IPS-20b (cell line): ENCODE results near the gene FGD4.

Experiments
- H3K27ac ChIP-seq: one replicate; pipeline ENCODE4 v1.5.1; 2013; ENCODE audit warnings: low read length
- H3K27me3 ChIP-seq: 2 replicates; pipeline ENCODE4 v1.6.1; 2013; ENCODE audit warnings: mild to moderate bottlenecking, low read length, inconsistent platforms; ENCODE audit not compliant: insufficient read depth
- H3K36me3 ChIP-seq: 2 replicates; pipeline ENCODE4 v1.6.1; 2013; ENCODE audit warnings: low read depth, mild to moderate bottlenecking, inconsistent platforms, low read length, moderate library complexity; ENCODE audit not compliant: insufficient read depth
- H3K4me1 ChIP-seq: 2 replicates; pipeline ENCODE4 v1.6.1; 2013; ENCODE audit warnings: mild to moderate bottlenecking, control low read depth, inconsistent platforms, low read length, moderate library complexity; ENCODE audit not compliant: insufficient read depth
- H3K4me3 ChIP-seq: 2 replicates; pipeline ENCODE4 v1.5.1; 2013; ENCODE audit warnings: mild to moderate bottlenecking, low read length, inconsistent platforms
- H3K9ac ChIP-seq: 2 replicates; pipeline ENCODE4 v1.6.1; 2013; ENCODE audit warnings: low read depth, mild to moderate bottlenecking, inconsistent platforms, low read length, moderate library complexity
- H3K9me3 ChIP-seq: 2 replicates; pipeline ENCODE4 v1.6.1; 2013; ENCODE audit warnings: mild to moderate bottlenecking, low read depth, low read length, inconsistent platforms; ENCODE audit not compliant: insufficient read depth

FGD4 gene

DNA sequence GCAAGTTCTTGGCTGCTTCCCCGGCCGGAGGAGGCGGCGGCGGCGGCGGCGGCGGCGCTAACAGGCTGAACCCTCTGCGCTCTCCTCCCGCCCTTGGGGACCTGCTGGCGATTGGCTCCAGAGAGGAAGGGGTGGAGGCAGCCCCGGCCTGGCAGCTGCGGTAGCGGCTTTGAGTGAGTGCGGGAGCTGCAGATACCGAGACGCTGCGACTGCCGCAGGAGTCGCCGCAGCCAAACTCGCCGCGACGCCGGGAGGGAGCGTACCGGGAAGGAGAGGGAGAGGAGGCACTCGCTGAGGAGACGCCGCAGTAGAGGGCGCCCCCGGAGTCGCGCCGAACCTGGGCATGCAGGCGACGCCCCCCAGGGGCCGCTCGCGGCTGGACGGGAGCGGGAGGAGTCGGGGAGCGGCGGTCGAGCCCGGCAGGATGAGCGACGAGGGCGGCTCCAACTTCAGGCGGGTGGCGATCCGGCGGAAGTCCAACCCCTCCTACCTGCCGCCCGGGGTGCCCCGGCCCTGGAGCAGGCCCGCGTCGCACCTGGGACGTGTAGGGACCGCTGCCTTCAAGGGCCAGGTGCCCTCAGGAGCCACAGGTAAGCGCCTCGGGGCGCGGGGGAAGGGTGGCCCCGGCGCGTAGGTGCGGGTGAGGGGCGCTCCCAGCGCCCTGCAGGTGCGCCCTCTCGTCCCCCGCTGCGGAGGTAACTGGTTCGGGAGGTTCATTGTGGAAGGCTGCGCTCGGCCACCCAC, at the start of gene FGD4:
Gene FGD4 (plus strand): TSS at position 189 of the 744 bp plus-strand sequence.
- Histone ChIP-seq H3K36me3 (peaks cover 19% of the 10 kb centered on the region), H3K4me3 (peak within 1 kb of the TSS; percentile 81), H3K27ac (peak within 1 kb of the TSS; percentile 80), H3K4me1 (peaks cover 23% of the 10 kb centered on the region; the same call in 1 of the 2 replicates), H3K9me3 (no peaks in the 10 kb centered on the region), H3K27me3 (peaks cover 11% of the 10 kb centered on the region; the same call in 1 of the 2 replicates), H3K9ac (peak within 1 kb of the TSS; percentile 88)

DNA sequence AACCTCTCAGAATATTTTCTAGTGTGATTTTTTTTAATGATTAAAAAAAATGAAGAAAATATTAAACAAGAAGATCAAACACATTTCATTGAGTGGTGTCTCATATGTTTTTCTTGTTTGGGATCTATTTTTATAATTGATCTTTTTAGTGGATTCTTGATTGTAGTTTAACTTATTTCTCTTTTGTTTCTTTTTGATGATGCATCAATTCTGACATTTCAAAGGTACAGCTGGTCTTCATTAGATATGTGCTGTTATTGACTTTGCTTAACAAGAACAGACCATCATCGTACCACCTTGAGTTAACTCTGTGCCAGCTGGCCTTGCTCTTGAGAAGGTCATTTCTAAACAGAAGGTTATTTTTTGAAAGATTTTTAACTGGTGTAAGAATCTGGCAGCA, 45.8 kb upstream of the FGD4 start:
- no peak overlapping the region for H3K9ac ChIP-seq
- H3K27ac ChIP-seq: no peak overlapping the region
- no peaks in the 10 kb centered on the region for H3K27me3 ChIP-seq
- H3K9me3 ChIP-seq: no peaks in the 10 kb centered on the region
- H3K4me1 ChIP-seq: no peaks in the 10 kb centered on the region
- H3K36me3 ChIP-seq: no peaks in the 10 kb centered on the region
- H3K4me3 ChIP-seq: no peak overlapping the region

DNA sequence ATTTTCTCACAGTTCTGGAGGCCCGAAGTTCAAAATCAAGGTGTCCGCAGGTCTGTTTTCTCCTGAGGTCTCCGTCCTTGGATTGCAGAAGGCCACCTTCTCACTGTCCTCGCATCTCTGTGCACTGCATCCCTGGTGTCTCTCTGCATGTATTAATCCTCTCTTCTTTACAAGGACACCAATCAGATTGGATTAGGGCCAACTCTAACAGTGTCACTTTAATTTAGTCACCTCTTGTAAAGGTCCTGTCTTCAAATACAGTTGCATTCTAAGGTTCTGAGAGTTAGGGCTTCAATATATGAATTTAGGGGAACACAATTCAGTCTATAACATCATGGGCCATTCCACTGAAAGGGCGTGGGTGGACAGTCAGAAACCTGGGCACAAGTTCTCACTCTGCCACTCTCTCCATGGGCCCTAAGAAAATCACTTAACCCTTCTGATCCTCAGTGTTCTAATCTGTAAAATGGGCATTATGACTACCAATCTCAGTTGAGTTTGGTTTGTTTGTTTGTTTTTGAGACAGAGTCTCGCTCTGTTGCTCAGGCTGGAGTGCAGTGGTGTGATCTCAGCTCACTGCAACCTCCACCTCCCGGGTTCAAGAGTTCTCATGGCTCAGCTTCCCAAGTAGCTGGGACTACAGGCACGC, 41.6 kb upstream of the FGD4 start:
- Histone ChIP-seq H3K9me3 (no peaks in the 10 kb centered on the region), H3K9ac (no peak overlapping the region), H3K27me3 (no peaks in the 10 kb centered on the region), H3K4me1 (peaks cover 1% of the 10 kb centered on the region; the same call in 1 of the 2 replicates), H3K27ac (no peak overlapping the region), H3K4me3 (no peak overlapping the region), H3K36me3 (no peaks in the 10 kb centered on the region)

DNA sequence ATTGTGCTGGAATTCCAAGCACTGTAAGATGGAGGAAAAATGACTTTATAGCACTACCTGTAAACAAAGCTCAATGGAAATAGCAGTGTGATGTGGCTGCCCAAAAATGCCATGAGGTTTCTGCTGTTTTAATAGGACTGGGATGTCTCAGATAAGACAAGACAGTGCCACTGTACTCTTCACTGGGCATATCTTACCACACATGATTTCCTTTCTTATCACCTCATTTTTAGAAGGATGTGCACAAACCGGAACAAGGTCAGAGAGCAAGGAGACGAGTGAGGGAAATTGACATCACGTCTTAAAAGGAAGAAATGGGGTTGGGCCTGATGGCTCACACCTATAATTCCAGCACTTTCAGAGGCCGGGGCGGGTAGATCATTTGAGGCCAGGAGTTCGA, 38.4 kb upstream of the FGD4 start:
- H3K36me3 ChIP-seq: no peaks in the 10 kb centered on the region
- H3K9ac ChIP-seq: no peak overlapping the region
- no peak overlapping the region for H3K4me3 ChIP-seq
- H3K27ac ChIP-seq: no peak overlapping the region
- peaks cover 14% of the 10 kb centered on the region; the same call in 1 of the 2 replicates for H3K4me1 ChIP-seq
- H3K9me3 ChIP-seq: no peaks in the 10 kb centered on the region
- no peaks in the 10 kb centered on the region for H3K27me3 ChIP-seq

DNA sequence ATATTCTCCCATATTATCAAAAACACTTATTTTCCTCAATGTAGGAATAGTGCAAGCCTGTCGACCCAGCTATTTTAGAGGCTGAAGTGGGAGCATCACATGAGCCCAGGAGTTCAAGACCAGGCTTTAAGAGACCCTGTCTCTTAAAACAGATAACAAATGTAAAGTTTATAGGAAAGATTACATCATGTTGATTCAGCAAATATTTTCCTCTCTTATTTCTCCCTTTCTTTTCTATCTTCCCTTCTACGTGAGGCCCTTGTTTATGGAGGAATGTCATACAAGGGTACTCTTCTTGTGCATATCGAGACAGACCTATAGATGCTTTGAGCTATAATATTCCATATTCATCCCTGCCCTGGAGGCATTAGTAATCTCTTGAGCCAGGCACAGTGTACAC, 36.5 kb upstream of the FGD4 start:
- Histone ChIP-seq H3K36me3 (no peaks in the 10 kb centered on the region), H3K9ac (no peak overlapping the region; the same call in 1 of the 2 replicates), H3K4me1 (peaks cover 14% of the 10 kb centered on the region; the same call in 1 of the 2 replicates), H3K9me3 (no peaks in the 10 kb centered on the region), H3K27me3 (no peaks in the 10 kb centered on the region), H3K4me3 (no peak overlapping the region; the same call in 1 of the 2 replicates), H3K27ac (no peak overlapping the region)

DNA sequence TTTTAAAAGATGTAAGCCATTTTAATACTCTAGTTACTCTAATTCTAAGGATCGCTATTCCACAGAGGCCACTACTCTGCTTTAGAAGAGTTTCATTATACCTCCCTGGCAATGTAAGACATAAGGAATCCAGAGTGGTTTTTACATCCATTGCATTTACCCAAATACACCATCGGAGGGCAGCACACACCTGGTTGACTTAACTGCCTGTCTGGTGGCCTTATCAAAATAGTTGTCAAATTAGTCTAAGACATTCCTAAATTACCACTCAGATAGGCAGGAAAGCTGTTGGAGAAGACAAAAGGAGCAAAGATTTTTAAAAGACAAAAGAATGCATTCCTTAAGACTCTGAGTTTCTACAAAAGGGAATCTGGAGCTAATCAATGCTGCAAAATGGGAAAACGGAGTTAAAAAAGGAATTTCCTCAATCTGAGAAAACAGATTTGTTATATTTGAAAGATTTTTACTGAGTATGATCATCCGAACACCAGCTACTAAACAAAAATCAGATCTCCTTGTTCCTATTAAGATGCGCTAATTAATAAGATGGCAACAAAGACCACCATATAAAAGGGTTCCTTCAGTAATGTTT, 33.8 kb upstream of the FGD4 start:
- Histone ChIP-seq H3K4me1 (peaks cover 14% of the 10 kb centered on the region; the same call in 1 of the 2 replicates), H3K4me3 (no peak overlapping the region), H3K9ac (no peak overlapping the region), H3K27ac (no peak overlapping the region), H3K9me3 (no peaks in the 10 kb centered on the region), H3K27me3 (no peaks in the 10 kb centered on the region), H3K36me3 (no peaks in the 10 kb centered on the region)

DNA sequence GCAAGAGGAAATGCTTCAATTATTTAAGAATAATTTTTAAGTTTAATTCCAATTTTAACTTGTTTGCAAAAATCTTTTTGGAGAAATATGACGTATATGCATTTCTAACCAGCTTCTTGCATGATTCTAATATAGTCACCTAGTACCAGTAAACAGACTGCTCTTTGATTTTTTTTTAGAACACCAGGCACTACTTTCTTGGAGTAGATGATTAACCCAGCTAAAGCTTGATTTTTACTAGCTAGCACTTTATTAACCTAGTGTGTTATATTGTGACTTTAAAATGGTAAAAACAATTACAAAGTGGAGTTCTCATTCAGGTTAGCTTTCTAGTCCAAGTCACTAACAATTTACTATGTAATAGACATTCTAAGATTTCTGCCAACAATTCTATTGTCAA, 32.6 kb upstream of the FGD4 start:
- Histone ChIP-seq H3K27me3 (no peaks in the 10 kb centered on the region), H3K36me3 (no peaks in the 10 kb centered on the region), H3K4me1 (peaks cover 14% of the 10 kb centered on the region; the same call in 1 of the 2 replicates), H3K27ac (no peak overlapping the region), H3K9ac (no peak overlapping the region), H3K4me3 (no peak overlapping the region), H3K9me3 (no peaks in the 10 kb centered on the region)

DNA sequence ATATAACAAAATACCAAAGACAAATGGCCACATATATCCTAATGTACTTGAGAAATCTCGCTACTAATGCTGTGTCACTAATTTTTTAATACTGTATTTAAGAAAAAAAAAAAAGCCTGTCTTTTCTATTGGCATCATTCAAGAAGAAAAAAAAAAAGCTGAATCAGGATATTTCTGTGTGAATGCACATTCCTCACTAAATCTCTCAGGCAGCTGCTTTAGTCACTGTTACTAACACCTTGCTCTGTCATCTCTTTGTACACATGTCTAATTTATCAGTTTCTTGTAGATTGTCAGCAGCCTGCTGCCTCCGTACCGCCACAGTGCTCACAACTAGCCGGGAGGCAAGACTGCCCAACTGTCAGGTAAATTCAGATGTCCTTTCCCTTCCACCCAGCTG, 32.0 kb upstream of the FGD4 start:
- Histone ChIP-seq H3K27me3 (no peaks in the 10 kb centered on the region), H3K9ac (no peak overlapping the region), H3K9me3 (no peaks in the 10 kb centered on the region), H3K27ac (no peak overlapping the region), H3K4me1 (peaks cover 14% of the 10 kb centered on the region; the same call in 1 of the 2 replicates), H3K36me3 (no peaks in the 10 kb centered on the region), H3K4me3 (no peak overlapping the region)

DNA sequence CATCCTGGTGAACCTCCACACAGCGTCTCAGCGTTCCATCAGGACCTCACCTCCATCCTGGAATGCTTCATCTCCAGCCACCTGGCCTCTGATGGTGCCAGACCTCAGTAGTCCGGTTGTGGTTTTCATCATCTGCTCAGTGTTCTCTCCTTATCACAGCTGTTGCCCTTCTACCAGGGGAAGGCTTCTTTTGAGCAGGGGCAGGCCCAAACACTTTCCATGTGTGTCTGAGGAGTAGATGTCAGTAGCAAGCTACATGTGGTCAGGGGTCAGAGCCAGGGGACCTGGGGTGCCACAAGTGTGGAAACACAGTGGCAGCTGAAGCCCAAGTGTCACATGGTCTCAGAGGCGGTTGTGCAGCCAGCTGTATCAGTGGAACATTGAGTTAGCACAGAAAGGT, 30.2 kb upstream of the FGD4 start:
- H3K36me3 ChIP-seq: no peaks in the 10 kb centered on the region
- H3K4me3 ChIP-seq: no peak overlapping the region
- H3K9ac ChIP-seq: no peak overlapping the region
- H3K27me3 ChIP-seq: no peaks in the 10 kb centered on the region
- no peaks in the 10 kb centered on the region for H3K9me3 ChIP-seq
- H3K27ac ChIP-seq: no peak overlapping the region
- peaks cover 7% of the 10 kb centered on the region; the same call in 1 of the 2 replicates for H3K4me1 ChIP-seq

DNA sequence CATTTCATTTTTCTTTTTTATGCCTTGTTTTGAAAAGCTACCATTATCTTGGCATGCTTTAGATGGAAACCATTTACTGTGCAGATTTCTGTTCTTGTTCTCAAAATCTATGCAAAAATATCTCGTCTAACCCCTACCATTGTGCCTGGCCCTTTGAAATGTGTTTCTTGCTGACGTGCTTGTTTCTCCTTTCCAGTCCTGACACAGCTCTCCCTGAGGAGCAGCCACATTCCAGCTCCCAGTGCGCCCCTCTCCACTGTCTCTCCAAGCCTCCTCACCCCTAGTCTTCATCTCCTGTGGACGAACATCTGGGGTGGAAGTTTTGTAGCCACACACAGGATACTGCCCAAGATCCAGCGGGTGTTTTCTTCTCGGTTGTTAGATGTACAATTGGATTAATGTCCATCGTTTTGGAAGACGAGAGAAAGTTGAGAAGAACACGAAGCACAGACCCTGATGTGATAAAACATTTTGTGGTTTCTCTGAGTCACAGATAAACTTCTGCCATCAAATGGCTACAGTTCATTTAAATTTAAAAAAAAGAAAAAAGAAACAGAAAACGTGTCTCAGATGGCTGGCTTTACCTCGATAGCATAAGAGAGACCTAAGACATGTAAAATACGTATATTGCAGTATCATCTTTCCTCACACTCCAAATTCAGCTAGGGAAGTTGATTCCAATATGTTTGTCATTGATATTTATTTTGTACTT, 21.9 kb upstream of the FGD4 start:
- no peak overlapping the region for H3K9ac ChIP-seq
- H3K36me3 ChIP-seq: no peaks in the 10 kb centered on the region
- H3K27ac ChIP-seq: no peak overlapping the region
- no peaks in the 10 kb centered on the region for H3K9me3 ChIP-seq
- H3K4me1 ChIP-seq: peaks cover 3% of the 10 kb centered on the region; the same call in 1 of the 2 replicates
- no peaks in the 10 kb centered on the region for H3K27me3 ChIP-seq
- no peak overlapping the region for H3K4me3 ChIP-seq

DNA sequence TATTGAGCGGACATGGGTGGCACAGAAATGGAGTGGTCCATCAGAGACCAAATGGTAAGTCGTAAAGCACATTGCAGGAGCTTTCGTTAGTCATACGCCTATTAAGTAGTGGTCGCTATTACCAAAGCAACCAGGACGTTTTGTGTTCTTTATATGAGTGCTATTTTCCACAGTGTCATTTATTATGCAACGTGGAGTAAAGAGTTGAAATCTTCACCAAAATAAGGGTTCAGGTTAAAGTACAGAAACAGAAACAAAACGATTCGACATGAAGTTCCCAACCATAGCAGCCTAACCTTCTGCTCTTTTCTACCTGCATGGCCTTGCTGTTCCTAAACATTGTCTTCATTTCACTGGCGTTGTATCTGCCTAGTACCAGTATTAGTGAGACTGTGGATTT, 20.1 kb upstream of the FGD4 start:
- H3K36me3 ChIP-seq: no peaks in the 10 kb centered on the region
- H3K9me3 ChIP-seq: no peaks in the 10 kb centered on the region
- H3K9ac ChIP-seq: no peak overlapping the region
- peaks cover 3% of the 10 kb centered on the region; the same call in 1 of the 2 replicates for H3K4me1 ChIP-seq
- no peak overlapping the region for H3K4me3 ChIP-seq
- H3K27me3 ChIP-seq: no peaks in the 10 kb centered on the region
- H3K27ac ChIP-seq: no peak overlapping the region
